Kidney (tissue), 14 donors: Measurements from ENCODE around the gene ALX3. TPM values are rescaled to one million over a fixed set of nuclear protein-coding genes. Genes with fewer than 3 reads are reported as not detected.
A peak's percentile ranks its signal among the peaks of the same experiment; 100 is the strongest.

Source experiments
- DNase-seq, 5 donors: peaks; one replicate each; pipeline ENCODE4 v3.0.0-alpha.2; 2013 to 2020
- FAIRE-seq: peaks from 2 replicates; lab custom pipeline; 2012; peaks lifted over from hg19 to GRCh38; lab: Jason Lieb, UNC
- H3K27ac ChIP-seq, 2 donors: one replicate each; pipeline ENCODE4 v1.7.0; 2013; ENCODE audit warnings: low read depth in 2 of 2, low read length in 2 of 2, inconsistent platforms in 1 of 2
- H3K27me3 ChIP-seq: one replicate; pipeline ENCODE4 v1.7.1; 2013; ENCODE audit warnings: low read length, inconsistent platforms; ENCODE audit not compliant: control insufficient read depth, insufficient read depth
- H3K36me3 ChIP-seq, 3 donors: one replicate each; pipeline versions ENCODE4 v1.7.0 to v1.7.1; 2013; ENCODE audit warnings: low read length in 3 of 3, control low read depth in 1 of 3, inconsistent platforms in 1 of 3; ENCODE audit not compliant: insufficient read depth in 3 of 3, control insufficient read depth in 2 of 3
- H3K4me1 ChIP-seq, 3 donors: one replicate each; pipeline versions ENCODE4 v1.7.0 to v1.7.1; 2013; ENCODE audit warnings: low read length in 3 of 3, inconsistent platforms in 1 of 3, low read depth in 1 of 3; ENCODE audit not compliant: control insufficient read depth in 2 of 3, insufficient read depth in 2 of 3
- H3K4me3 ChIP-seq, 3 donors: one replicate each; pipeline versions ENCODE4 v1.7.0 to v1.8.1; 2013; ENCODE audit warnings: low read length in 3 of 3, control low read depth in 1 of 3, inconsistent platforms in 1 of 3
- H3K9ac ChIP-seq, 3 donors: one replicate each; pipeline versions ENCODE4 v1.7.0 to v1.7.1; 2013; ENCODE audit warnings: low read length in 3 of 3, control low read depth in 1 of 3, inconsistent platforms in 1 of 3
- H3K9me3 ChIP-seq, 3 donors: one replicate each; pipeline versions ENCODE4 v1.7.0 to v1.7.1; 2013; ENCODE audit warnings: low read length in 3 of 3, control low read depth in 1 of 3, inconsistent platforms in 1 of 3; ENCODE audit not compliant: control insufficient read depth in 2 of 3, insufficient read depth in 1 of 3
- CTCF ChIP-seq: IDR thresholded peaks from 3 replicates; pipeline ENCODE4 v1.5.1; 2012; ENCODE audit warnings: mild to moderate bottlenecking, moderate library complexity, borderline replicate concordance; ENCODE audit not compliant: insufficient read depth; ENCODE audit errors: extremely low read depth
- intact Hi-C: fragments of 100-400 bp; cut with DNase I; formaldehyde crosslinking; loops from one replicate; pipeline ENCODE4 v1.11.1; 2022
- polyA plus RNA-seq: library from polyadenylated mRNA; stranded (reverse); fragments of 350-450 nt; fragmentation: Illumina TruSeq; extraction: RNeasy Lipid Tissue Mini Kit (QIAGEN cat#74804); gene quantifications from one replicate; pipeline ENCODE4 v1.2.3, GENCODE V29; 2014; ENCODE audit warnings: low read depth, low replicate concordance; ENCODE audit not compliant: insufficient read depth
- total RNA-seq: library from RNA; stranded (reverse); fragmentation: NEBNext Ultra II Directional; extraction: Animal tissue kit (Norgen Biotek cat#: 25700); gene quantifications from one replicate; pipeline ENCODE4 v1.2.1, GENCODE V29; 2021
- donor health status: control.
- donor health status: control.
- donor health status: control.
- donor health status: control.
- donor health status: control.
- donor health status: DM: yes; HTN: yes; CAD: no.
- donor health status: Normal renal cell carcinoma (clear cell type).

ALX3 gene
- total and polyA plus RNA-seq, 2 donors from 2014 or later = not detected

GRCh38 chr1:110070282-110070669, 196 bp downstream of the ALX3 start:
- Histone ChIP-seq H3K9ac (no peak overlapping the region), H3K4me1 (peaks cover 0 to 5% (median 0%) of the 10 kb centered on the region in 3 donors), H3K4me3 (no peak overlapping the region), H3K27ac (no peak overlapping the region), H3K9me3 (no peaks in the 10 kb centered on the region), H3K36me3 (no peaks in the 10 kb centered on the region), H3K27me3 (peaks cover 53% of the 10 kb centered on the region)
- DNase-seq (peak in 1 of 5 donors; percentile 55), FAIRE-seq (no peak)
- no peak for TF ChIP-seq CTCF
- intact Hi-C loops = no loop called here

- H3K36me3 ChIP-seq = no peaks in the 10 kb centered on the region
- H3K27me3 ChIP-seq = peaks cover 53% of the 10 kb centered on the region
- FAIRE-seq (no peak), DNase-seq (peak in 1 of 5 donors; percentile 27)
- no peak overlapping the region for H3K4me3 ChIP-seq
- no peak overlapping the region for H3K27ac ChIP-seq
- no peaks in the 10 kb centered on the region for H3K9me3 ChIP-seq
- peak; percentile 2 for TF ChIP-seq CTCF
- intact Hi-C loops = no loop called here
- H3K4me1 ChIP-seq = peaks cover 0 to 5% (median 0%) of the 10 kb centered on the region in 3 donors
- no peak overlapping the region for H3K9ac ChIP-seq
These were observed 829 bp downstream of the ALX3 start for GRCh38 chr1:110069404-110070281.

- TF ChIP-seq CTCF = no peak
- Histone ChIP-seq H3K4me1 (peaks cover 0 to 5% (median 0%) of the 10 kb centered on the region in 3 donors), H3K9me3 (no peaks in the 10 kb centered on the region), H3K27me3 (peaks cover 48% of the 10 kb centered on the region), H3K9ac (no peak overlapping the region), H3K27ac (no peak overlapping the region), H3K4me3 (no peak overlapping the region), H3K36me3 (no peaks in the 10 kb centered on the region)
- no peak for FAIRE-seq
- intact Hi-C loops = no loop called here
- DNase-seq = peak in 3 of 5 donors; percentile 53 to 67 (median 64)
These were observed 1.6 kb downstream of the ALX3 start for GRCh38 chr1:110068646-110069403.
